GM23338 (cell line): ENCODE results near the gene UBALD2. TPM values are rescaled to one million over a fixed set of nuclear protein-coding genes. Genes with fewer than 3 reads are reported as not detected.
A peak's percentile ranks its signal among the peaks of the same experiment; 100 is the strongest.

Source experiments
- ATAC-seq: fragments of 200-7000 bp; cut with Tn5 transposase; 3 replicates; pipeline ENCODE4 v1.9.1; 2020
- DNase-seq: peaks from one replicate; pipeline ENCODE4 v3.0.0-alpha.2; 2015; ENCODE audit warnings: low spot score
- H2AFZ ChIP-seq: fragments of 200-600 bp; sonication (generic); 2 replicates; pipeline ENCODE4 v1.8.0; 2016; ENCODE audit warnings: antibody characterized with exemption, mild to moderate bottlenecking, moderate library complexity
- H3F3A ChIP-seq: fragments of 200-600 bp; sonication (generic); replicated peaks from 2 replicates; pipeline ENCODE4 v1.8.0; 2017; ENCODE audit warnings: antibody characterized with exemption, mixed run types, low read depth
- H3K27ac ChIP-seq: fragments of 200-600 bp; sonication (generic); 2 replicates; pipeline ENCODE4 v1.6.1; 2016; ENCODE audit warnings: low read depth
- H3K27me3 ChIP-seq: fragments of 200-600 bp; sonication (generic); 2 replicates; pipeline ENCODE4 v1.8.0; 2016; ENCODE audit warnings: mild to moderate bottlenecking, mixed run types, moderate library complexity; ENCODE audit not compliant: insufficient read depth
- H3K36me3 ChIP-seq: fragments of 200-600 bp; sonication (generic); 2 replicates; pipeline ENCODE4 v1.8.0; 2016; ENCODE audit warnings: mild to moderate bottlenecking; ENCODE audit not compliant: insufficient read depth
- H3K4me1 ChIP-seq: fragments of 200-600 bp; sonication (generic); 2 replicates; pipeline ENCODE4 v1.8.0; 2016; ENCODE audit warnings: mild to moderate bottlenecking, moderate library complexity; ENCODE audit not compliant: insufficient read depth
- H3K4me2 ChIP-seq: fragments of 200-600 bp; sonication (generic); 2 replicates; pipeline ENCODE4 v1.7.1; 2017; ENCODE audit warnings: mixed run types
- H3K4me3 ChIP-seq: fragments of 200-600 bp; sonication (generic); 2 replicates; pipeline ENCODE4 v1.6.1; 2016; ENCODE audit warnings: mixed run types
- H3K79me2 ChIP-seq: fragments of 200-600 bp; sonication (generic); replicated peaks from 2 replicates; pipeline ENCODE4 v1.8.0; 2017; ENCODE audit warnings: mild to moderate bottlenecking; ENCODE audit not compliant: insufficient read depth
- H3K9me2 ChIP-seq: fragments of 200-600 bp; sonication (generic); 2 replicates; pipeline ENCODE4 v1.8.0; 2017; ENCODE audit not compliant: insufficient read depth
- H4K20me1 ChIP-seq: fragments of 200-600 bp; sonication (generic); replicated peaks from 2 replicates; pipeline ENCODE4 v1.8.0; 2017; ENCODE audit warnings: mild to moderate bottlenecking; ENCODE audit not compliant: insufficient read depth
- H3K27ac Mint-ChIP-seq: 2 replicates; pipeline ENCODE4 v1.8.0; 2020; ENCODE audit warnings: inconsistent platforms, mild to moderate bottlenecking, moderate library complexity, mixed read lengths
- H3K27me3 Mint-ChIP-seq: 3 replicates; pipeline ENCODE4 v1.8.0; 2022; ENCODE audit warnings: low read depth, mild to moderate bottlenecking, moderate library complexity, mixed read lengths, inconsistent platforms; ENCODE audit not compliant: insufficient read depth, poor library complexity
- H3K36me3 Mint-ChIP-seq: 3 replicates; pipeline ENCODE4 v1.8.0; 2021; ENCODE audit warnings: low read depth, mild to moderate bottlenecking, inconsistent platforms, moderate library complexity, mixed read lengths
- H3K4me1 Mint-ChIP-seq: 3 replicates; pipeline ENCODE4 v1.8.0; 2020; ENCODE audit warnings: mild to moderate bottlenecking, inconsistent platforms, mixed read lengths
- H3K4me3 Mint-ChIP-seq: 3 replicates; pipeline ENCODE4 v1.8.0; 2021; ENCODE audit warnings: moderate library complexity, mild to moderate bottlenecking, inconsistent platforms, mixed read lengths
- H3K9me3 Mint-ChIP-seq: 3 replicates; pipeline ENCODE4 v1.8.0; 2020; ENCODE audit warnings: moderate library complexity, mild to moderate bottlenecking, inconsistent platforms, mixed read lengths
- CREB1 ChIP-seq: fragments of 250-450 bp; sonication (Bioruptor Pico); IDR thresholded peaks from 2 replicates; pipeline ENCODE4 v1.5.0; 2020; ENCODE audit warnings: low read depth, mild to moderate bottlenecking, moderate library complexity
- ETS1 ChIP-seq: IDR thresholded peaks from 2 replicates; pipeline ENCODE4 v1.6.1; 2016; ENCODE audit warnings: antibody characterized with exemption
- EZH2 ChIP-seq: fragments of 200-600 bp; sonication (generic); IDR thresholded peaks from one replicate; pipeline ENCODE4 v1.8.0; 2017; ENCODE audit warnings: antibody characterized with exemption, mild to moderate bottlenecking, low read depth; ENCODE audit not compliant: unreplicated experiment
- EZH2phosphoT487 ChIP-seq: fragments of 200-600 bp; sonication (generic); IDR thresholded peaks from one replicate; pipeline ENCODE4 v1.8.1; 2018; ENCODE audit warnings: antibody characterized with exemption; ENCODE audit not compliant: unreplicated experiment
- JUNB ChIP-seq: IDR thresholded peaks from one replicate; pipeline ENCODE4 v1.6.1; 2016; ENCODE audit warnings: antibody characterized with exemption; ENCODE audit not compliant: unreplicated experiment
- NANOG ChIP-seq: IDR thresholded peaks from 2 replicates; pipeline ENCODE4 v1.6.1; 2016; ENCODE audit warnings: antibody characterized with exemption, borderline replicate concordance
- POLR2AphosphoS5 ChIP-seq: IDR thresholded peaks from 2 replicates; pipeline ENCODE4 v1.6.1; 2016; ENCODE audit warnings: antibody characterized with exemption, low read depth
- STAT1 ChIP-seq: IDR thresholded peaks from one replicate; pipeline ENCODE4 v1.6.1; 2016; ENCODE audit warnings: antibody characterized with exemption; ENCODE audit not compliant: unreplicated experiment
- ZNF114 ChIP-seq: fragments of 250-450 bp; sonication (Bioruptor Pico); IDR thresholded peaks from 2 replicates; pipeline ENCODE4 v1.5.0; 2020; ENCODE audit warnings: mild to moderate bottlenecking, moderate library complexity
- ZNF331 ChIP-seq: fragments of 250-450 bp; sonication (Bioruptor Pico); IDR thresholded peaks from 2 replicates; pipeline ENCODE4 v1.5.0; 2020; ENCODE audit warnings: low read depth, mild to moderate bottlenecking, moderate library complexity
- polyA plus RNA-seq: library from polyadenylated mRNA; unstranded; fragments of >200 nt; fragmentation: Nextera tagmentation; extraction: Ambion mirVana; gene quantifications from 2 replicates; pipeline ENCODE4 v1.2.1, GENCODE V29; 2016
- total RNA-seq: library from RNA; depleted of rRNA; stranded (reverse); fragments of >200 nt; shearing (Covaris generic); gene quantifications from 2 replicates; pipeline ENCODE4 v1.2.3, GENCODE V29; 2014
- TF ChIP-seq, protein P1 (sequence below): fragments of 250-450 bp; sonication (Bioruptor Pico); IDR thresholded peaks from 2 replicates; pipeline ENCODE4 v1.5.0; 2020; ENCODE audit warnings: mild to moderate bottlenecking, moderate library complexity
- TF ChIP-seq, protein P2 (sequence below): IDR thresholded peaks from one replicate; pipeline ENCODE4 v1.6.1; 2018; ENCODE audit warnings: antibody characterized with exemption; ENCODE audit not compliant: unreplicated experiment
- TF ChIP-seq, protein P3 (sequence below), 2 experiments: fragments of 200-600 bp in 1 of 2; sonication (generic) in 1 of 2; conservative IDR thresholded peaks; 2 replicates each; pipeline versions ENCODE4 v1.5.1 to v1.6.1; 2016 to 2017; ENCODE audit warnings: antibody characterized with exemption in 2 of 2, low read depth in 2 of 2, mild to moderate bottlenecking in 2 of 2, moderate library complexity in 1 of 2

UBALD2 gene
- total and polyA plus RNA-seq, 2 experiments from 2014 or later: 2.2 to 3.1 TPM

DNA sequence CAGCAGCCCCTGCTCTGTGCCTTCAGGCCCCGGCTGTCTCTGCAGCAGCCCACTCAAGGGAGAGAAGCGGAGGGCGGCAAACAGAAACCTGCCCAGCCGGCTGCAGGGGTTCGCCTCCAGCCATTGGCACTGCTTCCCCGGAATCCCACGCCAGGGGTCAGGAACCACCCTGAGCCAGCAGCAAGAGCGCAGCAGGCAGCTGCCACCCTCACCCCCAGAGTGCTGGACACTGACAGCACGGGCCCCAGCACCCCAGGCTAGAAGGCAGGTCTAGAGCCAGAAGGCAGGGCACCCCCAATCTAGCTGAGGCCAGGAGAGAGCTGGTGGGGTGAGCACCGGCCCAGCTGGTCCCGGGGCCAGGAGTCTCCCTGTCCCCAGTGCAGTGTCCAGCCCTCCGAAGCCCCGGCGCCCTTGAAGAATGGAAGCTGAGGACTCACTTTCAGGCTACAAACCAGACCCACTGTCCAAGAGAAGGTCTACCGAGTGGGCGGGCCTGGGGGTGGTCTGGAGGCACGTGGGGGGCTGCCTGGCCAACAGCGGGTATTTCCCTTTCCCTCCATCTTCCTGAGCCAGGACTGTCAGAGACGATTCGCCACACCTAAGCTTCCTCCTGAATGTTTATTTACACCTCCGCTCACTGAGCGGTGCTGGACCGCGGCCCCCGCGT, 8.4 kb downstream of the UBALD2 start:
- no peak overlapping the region for H3K4me2 ChIP-seq
- no peaks in the 10 kb centered on the region for H3K9me3 Mint-ChIP-seq
- no peaks in the 10 kb centered on the region for H3K27me3 ChIP-seq
- H2AFZ ChIP-seq: no peak overlapping the region
- H3K27ac Mint-ChIP-seq: peak overlapping the region; percentile 52
- H3K4me1 ChIP-seq: peaks cover 17% of the 10 kb centered on the region
- peaks cover 3% of the 10 kb centered on the region; the same call in 1 of the 2 replicates for H3F3A ChIP-seq
- TF ChIP-seq, protein P1, sequence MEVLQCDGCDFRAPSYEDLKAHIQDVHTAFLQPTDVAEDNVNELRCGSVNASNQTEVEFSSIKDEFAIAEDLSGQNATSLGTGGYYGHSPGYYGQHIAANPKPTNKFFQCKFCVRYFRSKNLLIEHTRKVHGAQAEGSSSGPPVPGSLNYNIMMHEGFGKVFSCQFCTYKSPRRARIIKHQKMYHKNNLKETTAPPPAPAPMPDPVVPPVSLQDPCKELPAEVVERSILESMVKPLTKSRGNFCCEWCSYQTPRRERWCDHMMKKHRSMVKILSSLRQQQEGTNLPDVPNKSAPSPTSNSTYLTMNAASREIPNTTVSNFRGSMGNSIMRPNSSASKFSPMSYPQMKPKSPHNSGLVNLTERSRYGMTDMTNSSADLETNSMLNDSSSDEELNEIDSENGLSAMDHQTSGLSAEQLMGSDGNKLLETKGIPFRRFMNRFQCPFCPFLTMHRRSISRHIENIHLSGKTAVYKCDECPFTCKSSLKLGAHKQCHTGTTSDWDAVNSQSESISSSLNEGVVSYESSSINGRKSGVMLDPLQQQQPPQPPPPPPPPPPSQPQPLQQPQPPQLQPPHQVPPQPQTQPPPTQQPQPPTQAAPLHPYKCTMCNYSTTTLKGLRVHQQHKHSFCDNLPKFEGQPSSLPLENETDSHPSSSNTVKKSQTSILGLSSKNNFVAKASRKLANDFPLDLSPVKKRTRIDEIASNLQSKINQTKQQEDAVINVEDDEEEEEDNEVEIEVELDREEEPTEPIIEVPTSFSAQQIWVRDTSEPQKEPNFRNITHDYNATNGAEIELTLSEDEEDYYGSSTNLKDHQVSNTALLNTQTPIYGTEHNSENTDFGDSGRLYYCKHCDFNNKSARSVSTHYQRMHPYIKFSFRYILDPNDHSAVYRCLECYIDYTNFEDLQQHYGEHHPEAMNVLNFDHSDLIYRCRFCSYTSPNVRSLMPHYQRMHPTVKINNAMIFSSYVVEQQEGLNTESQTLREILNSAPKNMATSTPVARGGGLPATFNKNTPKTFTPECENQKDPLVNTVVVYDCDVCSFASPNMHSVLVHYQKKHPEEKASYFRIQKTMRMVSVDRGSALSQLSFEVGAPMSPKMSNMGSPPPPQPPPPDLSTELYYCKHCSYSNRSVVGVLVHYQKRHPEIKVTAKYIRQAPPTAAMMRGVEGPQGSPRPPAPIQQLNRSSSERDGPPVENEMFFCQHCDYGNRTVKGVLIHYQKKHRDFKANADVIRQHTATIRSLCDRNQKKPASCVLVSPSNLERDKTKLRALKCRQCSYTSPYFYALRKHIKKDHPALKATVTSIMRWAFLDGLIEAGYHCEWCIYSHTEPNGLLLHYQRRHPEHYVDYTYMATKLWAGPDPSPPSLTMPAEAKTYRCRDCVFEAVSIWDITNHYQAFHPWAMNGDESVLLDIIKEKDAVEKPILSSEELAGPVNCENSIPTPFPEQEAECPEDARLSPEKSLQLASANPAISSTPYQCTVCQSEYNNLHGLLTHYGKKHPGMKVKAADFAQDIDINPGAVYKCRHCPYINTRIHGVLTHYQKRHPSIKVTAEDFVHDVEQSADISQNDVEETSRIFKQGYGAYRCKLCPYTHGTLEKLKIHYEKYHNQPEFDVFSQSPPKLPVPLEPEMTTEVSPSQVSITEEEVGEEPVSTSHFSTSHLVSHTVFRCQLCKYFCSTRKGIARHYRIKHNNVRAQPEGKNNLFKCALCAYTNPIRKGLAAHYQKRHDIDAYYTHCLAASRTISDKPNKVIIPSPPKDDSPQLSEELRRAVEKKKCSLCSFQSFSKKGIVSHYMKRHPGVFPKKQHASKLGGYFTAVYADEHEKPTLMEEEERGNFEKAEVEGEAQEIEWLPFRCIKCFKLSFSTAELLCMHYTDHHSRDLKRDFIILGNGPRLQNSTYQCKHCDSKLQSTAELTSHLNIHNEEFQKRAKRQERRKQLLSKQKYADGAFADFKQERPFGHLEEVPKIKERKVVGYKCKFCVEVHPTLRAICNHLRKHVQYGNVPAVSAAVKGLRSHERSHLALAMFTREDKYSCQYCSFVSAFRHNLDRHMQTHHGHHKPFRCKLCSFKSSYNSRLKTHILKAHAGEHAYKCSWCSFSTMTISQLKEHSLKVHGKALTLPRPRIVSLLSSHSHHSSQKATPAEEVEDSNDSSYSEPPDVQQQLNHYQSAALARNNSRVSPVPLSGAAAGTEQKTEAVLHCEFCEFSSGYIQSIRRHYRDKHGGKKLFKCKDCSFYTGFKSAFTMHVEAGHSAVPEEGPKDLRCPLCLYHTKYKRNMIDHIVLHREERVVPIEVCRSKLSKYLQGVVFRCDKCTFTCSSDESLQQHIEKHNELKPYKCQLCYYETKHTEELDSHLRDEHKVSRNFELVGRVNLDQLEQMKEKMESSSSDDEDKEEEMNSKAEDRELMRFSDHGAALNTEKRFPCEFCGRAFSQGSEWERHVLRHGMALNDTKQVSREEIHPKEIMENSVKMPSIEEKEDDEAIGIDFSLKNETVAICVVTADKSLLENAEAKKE (CRISPR knock-in tag): no peak
- no peak for TF ChIP-seq ZNF114 (CRISPR knock-in tag)
- no peak for TF ChIP-seq EZH2phosphoT487
- no peak for TF ChIP-seq CREB1 (CRISPR knock-in tag)
- no peak for TF ChIP-seq POLR2AphosphoS5
- TF ChIP-seq EZH2: no peak
- TF ChIP-seq ETS1: no peak
- TF ChIP-seq NANOG: no peak
- TF ChIP-seq STAT1: no peak
- TF ChIP-seq ZNF331 (CRISPR knock-in tag): no peak
- no peak for TF ChIP-seq JUNB
- TF ChIP-seq, protein P2, sequence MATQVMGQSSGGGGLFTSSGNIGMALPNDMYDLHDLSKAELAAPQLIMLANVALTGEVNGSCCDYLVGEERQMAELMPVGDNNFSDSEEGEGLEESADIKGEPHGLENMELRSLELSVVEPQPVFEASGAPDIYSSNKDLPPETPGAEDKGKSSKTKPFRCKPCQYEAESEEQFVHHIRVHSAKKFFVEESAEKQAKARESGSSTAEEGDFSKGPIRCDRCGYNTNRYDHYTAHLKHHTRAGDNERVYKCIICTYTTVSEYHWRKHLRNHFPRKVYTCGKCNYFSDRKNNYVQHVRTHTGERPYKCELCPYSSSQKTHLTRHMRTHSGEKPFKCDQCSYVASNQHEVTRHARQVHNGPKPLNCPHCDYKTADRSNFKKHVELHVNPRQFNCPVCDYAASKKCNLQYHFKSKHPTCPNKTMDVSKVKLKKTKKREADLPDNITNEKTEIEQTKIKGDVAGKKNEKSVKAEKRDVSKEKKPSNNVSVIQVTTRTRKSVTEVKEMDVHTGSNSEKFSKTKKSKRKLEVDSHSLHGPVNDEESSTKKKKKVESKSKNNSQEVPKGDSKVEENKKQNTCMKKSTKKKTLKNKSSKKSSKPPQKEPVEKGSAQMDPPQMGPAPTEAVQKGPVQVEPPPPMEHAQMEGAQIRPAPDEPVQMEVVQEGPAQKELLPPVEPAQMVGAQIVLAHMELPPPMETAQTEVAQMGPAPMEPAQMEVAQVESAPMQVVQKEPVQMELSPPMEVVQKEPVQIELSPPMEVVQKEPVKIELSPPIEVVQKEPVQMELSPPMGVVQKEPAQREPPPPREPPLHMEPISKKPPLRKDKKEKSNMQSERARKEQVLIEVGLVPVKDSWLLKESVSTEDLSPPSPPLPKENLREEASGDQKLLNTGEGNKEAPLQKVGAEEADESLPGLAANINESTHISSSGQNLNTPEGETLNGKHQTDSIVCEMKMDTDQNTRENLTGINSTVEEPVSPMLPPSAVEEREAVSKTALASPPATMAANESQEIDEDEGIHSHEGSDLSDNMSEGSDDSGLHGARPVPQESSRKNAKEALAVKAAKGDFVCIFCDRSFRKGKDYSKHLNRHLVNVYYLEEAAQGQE: no peak
- TF ChIP-seq, protein P3, sequence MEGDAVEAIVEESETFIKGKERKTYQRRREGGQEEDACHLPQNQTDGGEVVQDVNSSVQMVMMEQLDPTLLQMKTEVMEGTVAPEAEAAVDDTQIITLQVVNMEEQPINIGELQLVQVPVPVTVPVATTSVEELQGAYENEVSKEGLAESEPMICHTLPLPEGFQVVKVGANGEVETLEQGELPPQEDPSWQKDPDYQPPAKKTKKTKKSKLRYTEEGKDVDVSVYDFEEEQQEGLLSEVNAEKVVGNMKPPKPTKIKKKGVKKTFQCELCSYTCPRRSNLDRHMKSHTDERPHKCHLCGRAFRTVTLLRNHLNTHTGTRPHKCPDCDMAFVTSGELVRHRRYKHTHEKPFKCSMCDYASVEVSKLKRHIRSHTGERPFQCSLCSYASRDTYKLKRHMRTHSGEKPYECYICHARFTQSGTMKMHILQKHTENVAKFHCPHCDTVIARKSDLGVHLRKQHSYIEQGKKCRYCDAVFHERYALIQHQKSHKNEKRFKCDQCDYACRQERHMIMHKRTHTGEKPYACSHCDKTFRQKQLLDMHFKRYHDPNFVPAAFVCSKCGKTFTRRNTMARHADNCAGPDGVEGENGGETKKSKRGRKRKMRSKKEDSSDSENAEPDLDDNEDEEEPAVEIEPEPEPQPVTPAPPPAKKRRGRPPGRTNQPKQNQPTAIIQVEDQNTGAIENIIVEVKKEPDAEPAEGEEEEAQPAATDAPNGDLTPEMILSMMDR (conservative IDR thresholded peaks at IDR 0.05; ENCODE audit: low read depth in 2 of 2): no peak
- H3K4me1 Mint-ChIP-seq: peaks cover 32% of the 10 kb centered on the region
- H4K20me1 ChIP-seq: no peaks in the 10 kb centered on the region
- no peaks in the 10 kb centered on the region for H3K79me2 ChIP-seq
- ATAC-seq (no peak), DNase-seq (no peak)
- H3K36me3 ChIP-seq: no peaks in the 10 kb centered on the region
- no peak overlapping the region for H3K4me3 ChIP-seq
- no peak overlapping the region for H3K27ac ChIP-seq
- H3K36me3 Mint-ChIP-seq: peaks cover 4% of the 10 kb centered on the region; the same call in 1 of the 3 replicates
- no peaks in the 10 kb centered on the region for H3K9me2 ChIP-seq
- H3K4me3 Mint-ChIP-seq: no peak overlapping the region
- peaks cover 16% of the 10 kb centered on the region for H3K27me3 Mint-ChIP-seq
